Cardiac atrium fibroblast (primary cell): ENCODE results near the gene NUCKS1. TPM values are rescaled to one million over a fixed set of nuclear protein-coding genes. Genes with fewer than 3 reads are reported as not detected.

Source experiments
- total RNA-seq: library from RNA; depleted of rRNA; stranded (reverse); fragments of >200 nt; gene quantifications from 2 replicates; pipeline ENCODE4 v1.2.3, GENCODE V29; 2015

Gene NUCKS1, protein sequence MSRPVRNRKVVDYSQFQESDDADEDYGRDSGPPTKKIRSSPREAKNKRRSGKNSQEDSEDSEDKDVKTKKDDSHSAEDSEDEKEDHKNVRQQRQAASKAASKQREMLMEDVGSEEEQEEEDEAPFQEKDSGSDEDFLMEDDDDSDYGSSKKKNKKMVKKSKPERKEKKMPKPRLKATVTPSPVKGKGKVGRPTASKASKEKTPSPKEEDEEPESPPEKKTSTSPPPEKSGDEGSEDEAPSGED
- total RNA-seq: 67.5 and 81.3 TPM in 2 replicates

GRCh38 chr1:205750138-205751035 lies at the start of gene NUCKS1:
Gene NUCKS1, minus strand, starts transcription at chr1:205750182. Its CDS starts 209 bp downstream, at chr1:205749973.

DNA sequence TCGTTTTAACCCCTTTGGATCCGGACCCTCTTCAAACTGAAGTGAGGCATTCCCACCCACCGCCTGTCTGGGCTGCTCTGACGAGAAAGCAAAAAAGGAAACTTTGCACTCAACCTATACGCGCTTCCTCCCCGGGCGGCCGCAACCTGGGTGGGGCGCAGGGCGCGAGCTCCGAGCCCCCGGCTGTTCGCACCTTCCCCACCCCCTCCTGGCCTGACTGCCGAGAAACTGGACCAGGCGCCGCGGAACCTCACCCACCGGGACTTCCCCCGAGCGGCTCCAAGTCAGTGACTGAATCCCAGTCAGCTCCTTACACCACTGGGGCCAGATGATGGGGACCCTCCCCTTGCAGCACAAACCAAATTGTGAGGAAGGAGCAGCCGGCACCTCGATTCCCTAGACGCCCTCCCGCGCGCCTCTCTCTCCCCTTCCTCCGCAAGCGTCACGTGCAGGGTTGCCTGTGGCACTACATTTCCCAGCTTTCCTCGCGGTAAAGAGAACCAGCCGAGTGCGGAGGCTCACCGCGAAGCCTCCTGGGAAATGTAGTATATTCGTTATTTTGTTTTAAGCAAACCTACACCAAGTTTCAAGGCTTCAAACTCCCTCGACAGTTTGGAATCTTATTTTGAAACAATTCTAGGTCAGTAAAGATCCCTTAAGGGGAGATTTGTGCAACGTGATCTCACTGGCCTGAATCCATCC lies 25.2 kb upstream of the NUCKS1 start, which contains the start of gene RAB29:
Gene RAB29, minus strand, starts transcription at position 468 of the 702 bp plus-strand sequence. CDS start 526 bp downstream, outside the sequence.

DNA sequence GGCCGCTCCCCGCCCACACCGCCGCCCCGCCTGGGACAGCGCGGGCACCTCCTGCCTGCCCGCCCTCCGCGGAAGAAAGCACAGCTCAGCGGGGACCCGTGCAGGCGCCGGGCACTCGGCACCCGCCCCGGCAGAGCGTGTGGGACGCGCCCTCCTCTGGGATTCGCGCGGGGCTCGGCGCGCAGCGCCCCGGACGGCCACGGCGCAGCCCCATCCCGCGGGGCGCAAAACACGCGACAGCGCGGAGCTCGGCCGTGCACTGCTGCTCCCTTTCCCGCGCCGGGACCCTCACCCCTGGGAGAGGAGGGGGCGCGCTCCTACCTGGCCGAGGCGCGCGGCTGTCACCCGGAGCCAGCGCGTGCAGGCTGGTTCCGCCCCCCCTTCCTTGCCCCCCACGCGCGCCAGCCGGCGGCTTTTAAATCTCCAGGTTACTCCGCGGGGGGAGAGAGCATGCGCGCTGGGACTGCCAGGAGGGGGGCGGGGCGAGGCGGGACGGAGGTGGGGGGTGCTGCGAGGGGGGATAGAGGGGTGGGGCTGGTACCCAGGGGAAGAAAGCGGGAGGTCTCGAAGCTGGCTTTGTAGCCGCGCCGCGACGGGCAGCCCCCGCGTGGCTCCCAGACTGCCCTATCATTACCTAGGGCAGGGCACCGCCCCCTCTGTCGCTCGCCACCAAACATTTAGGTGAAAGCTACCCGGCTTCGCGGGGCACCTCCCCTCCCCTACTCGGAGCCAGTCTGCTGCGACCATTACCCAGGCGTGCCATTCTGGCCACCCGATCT lies 69.7 kb downstream of the NUCKS1 start, which contains the start of gene SLC45A3:
Gene SLC45A3, minus strand, starts transcription at position 437 of the 779 bp plus-strand sequence. CDS start 15,853 bp downstream, outside the sequence.

Other genes starting within 250 kb of the NUCKS1 start
- 0.16 and 2.5 TPM in 2 replicates for gene CDK18, start 245.5 kb downstream of the NUCKS1 start, total RNA-seq
- 11.9 and 15.2 TPM in 2 replicates for gene ELK4, start 118.2 kb downstream of the NUCKS1 start, total RNA-seq
- gene SLC45A3, start 69.7 kb downstream of the NUCKS1 start, total RNA-seq: 6.0 and 6.2 TPM in 2 replicates
- gene RAB29, start 25.3 kb upstream of the NUCKS1 start, total RNA-seq: 13.4 and 20.6 TPM in 2 replicates
- 15.7 and 29.8 TPM in 2 replicates for gene SLC41A1, start 63.0 kb upstream of the NUCKS1 start, total RNA-seq
- not detected in 2 replicates for gene PM20D1, start 100.0 kb upstream of the NUCKS1 start, total RNA-seq
- under 0.01 TPM in 1 of 2 replicates, not detected in the other for gene SLC26A9, start 193.3 kb upstream of the NUCKS1 start, total RNA-seq